GM19351 (cell line): ENCODE measurements around the gene RPTN.
A peak's percentile ranks its signal among the peaks of the same experiment; 100 is the strongest.
"Not testable (repeated sequence)": the region's sequence is repeated elsewhere in the genome, so short reads cannot be mapped to it uniquely, and the experiment has no call there.

Experiments
- ATAC-seq: cut with Tn5 transposase; IDR thresholded peaks from one replicate; pipeline ENCODE4 v1.9.1; 2021; ENCODE audit warnings: mild to moderate bottlenecking, moderate library complexity; ENCODE audit not compliant: unreplicated experiment

Gene RPTN

DNA sequence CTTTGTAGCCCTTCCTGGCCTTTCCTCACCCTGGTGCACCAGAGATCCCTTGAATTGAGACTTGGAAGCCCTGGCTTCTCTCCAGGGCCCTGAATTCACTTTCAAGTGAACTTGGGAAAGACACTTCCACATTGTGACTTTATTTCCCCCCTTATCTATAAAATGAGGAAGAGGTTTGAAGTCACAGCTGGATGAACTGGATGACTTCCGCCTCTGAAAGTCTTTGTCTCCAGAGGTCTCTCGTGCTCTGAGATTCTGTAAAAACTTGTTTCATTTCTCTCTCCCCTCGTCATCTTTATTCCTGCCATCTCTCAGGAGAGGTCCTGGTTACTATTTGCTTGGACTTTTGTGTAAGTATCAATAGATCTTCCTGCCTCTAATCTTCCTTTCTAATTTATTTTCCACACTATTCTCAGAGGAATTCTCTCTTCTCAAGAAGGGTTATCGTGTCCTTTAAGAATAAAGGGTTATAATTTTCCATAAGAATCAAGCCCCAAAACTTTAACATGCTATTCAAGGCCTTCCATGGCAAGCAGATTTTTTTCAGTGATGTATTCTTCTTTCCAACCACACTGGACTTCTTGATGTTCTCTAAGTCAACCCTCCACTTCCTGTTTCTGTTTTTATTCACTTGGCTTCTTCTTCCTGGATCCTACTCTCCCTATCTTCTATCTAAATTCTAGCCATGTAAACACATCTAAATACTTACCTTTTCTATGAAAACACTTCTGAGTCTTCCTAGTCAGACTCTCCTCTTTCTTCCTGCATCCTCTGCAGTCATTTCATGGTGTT is 6.5 kb upstream of the RPTN start:
- no peak for ATAC-seq

DNA sequence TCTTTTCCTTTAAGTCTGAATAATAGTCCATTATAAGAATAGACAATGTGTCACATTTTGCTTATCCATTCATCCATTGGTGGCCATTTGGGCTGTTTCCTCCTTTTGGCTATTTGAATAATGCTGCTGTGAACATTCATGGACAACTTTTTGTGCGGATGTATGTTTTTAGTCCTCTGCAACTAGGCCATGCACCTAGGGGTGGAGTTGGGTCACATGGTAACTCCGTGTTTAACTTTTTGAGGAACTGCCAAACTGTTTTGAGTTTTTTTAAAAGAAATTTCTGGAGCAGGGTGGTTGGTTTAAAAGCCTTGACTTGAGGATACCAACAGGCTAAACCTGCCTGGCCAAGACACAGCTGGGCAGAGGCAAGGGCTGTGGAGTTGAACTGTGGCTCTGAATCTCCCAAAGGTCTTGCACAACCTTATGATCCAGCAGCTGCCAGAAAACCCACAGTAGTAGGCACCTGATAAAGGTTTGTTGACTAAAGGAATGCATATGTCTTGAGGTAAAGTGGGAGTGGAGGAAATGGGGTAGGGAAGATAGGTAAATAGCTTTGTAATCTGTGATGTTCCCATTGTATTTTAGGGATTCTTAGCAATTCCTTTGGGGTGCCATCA is 5.6 kb upstream of the RPTN start:
- no peak for ATAC-seq

DNA sequence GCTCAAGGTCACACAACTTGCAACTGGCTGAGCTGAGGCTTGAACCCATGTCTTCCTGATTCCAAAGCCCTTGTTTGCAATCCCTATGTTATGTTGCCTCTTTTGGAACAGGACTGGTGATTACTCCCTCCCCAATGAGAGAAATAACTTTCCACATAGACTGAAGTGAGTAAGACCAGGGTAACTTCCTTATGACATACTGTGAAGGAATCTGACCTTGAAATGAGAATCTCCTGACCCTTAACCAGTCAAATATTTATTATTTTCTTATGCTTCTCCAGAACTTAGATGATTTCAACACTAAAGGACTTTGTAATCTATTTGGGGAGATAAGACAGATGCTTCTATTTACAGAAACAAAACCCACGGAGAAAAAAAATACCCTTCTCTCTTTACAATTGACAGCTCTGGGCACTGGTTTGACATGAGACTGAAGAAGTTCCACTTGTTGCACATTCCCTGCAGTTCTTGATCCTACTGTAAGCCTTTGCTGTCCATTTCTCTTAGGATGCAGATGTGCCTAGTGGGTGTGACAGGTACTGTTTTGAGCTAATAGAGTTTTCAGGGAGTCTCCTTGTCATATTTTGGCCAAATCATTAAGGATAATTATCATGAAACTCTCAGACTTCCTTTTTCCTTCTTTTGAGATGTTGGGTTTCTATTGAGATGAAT is 3.9 kb upstream of the RPTN start:
- ATAC-seq, result no peak

DNA sequence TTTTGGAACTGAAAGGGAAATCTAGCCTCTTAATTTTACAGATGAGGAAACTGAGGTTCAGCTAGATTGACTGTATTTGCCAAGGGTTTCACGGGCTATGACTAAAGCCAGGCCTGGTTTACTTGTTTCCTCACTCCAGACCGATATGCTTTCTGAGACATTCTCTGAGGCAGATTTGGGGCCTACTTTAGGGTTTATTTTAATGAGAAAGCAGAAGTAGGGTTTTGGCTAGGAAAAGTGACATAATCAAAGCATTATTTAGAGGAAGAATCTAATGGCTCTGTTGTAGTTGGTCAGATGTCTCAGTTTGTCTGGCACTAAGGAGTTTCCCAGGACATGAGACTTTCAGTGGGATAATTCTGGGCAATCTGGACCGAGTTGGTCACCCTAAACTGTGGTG is 1.5 kb upstream of the RPTN start:
- no peak for ATAC-seq

DNA sequence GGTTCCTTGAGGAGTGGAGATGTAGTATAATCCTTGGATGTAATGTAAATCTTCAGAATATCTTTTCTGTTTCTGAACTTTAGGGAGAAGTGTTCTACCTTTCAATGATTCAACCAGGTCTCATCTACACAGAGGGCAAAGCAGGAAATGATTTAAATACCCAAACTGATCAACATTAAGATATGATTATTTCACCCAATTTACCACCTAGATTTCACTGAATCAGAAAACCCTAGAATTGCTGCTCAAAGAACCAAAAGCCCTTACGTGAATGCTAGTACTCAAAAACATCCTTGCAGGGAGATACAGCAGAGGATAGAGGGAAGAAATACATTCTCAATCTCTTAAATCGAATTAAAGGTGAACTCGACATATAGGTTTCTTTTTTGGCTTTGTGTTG is 5.0 kb downstream of the RPTN start:
- no peak for ATAC-seq

DNA sequence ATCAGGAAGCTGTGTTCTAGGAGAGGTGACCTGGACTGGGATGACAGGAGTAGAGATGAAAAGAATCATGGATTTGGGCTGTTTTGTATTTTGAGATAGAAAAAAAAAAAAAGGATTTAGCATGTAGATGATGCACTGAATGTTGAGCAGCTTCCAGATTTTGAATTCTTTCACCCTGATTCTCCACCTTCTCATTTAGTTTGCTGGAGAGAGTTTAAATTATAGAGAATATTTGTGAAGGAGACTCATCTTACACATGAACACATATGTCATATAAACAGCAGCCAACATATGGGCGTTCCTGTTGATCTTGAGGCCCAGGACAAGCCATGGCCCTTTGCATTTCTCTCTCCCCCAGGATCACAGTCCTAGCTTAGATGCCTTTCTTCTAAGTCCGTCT is 7.4 kb downstream of the RPTN start:
- ATAC-seq, result no peak

DNA sequence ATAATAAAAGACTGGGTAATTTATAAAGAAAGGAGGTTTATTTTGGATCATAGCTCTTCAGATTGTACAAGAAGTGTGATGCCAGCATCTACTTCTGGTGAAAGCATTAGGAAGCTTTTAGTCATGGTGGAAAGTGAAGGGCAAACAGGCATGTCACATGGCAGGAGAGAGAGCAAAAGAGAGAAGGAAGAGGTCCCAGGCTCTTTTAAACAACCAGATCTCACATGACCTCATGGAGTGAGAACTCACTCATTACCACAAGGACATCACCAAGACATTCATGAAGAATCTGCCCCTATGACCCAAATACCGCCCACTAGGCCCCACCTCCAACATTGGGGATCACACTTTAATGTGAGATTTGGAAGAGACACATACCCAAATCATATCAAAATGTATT is 10.0 kb downstream of the RPTN start:
- ATAC-seq, result no peak

DNA sequence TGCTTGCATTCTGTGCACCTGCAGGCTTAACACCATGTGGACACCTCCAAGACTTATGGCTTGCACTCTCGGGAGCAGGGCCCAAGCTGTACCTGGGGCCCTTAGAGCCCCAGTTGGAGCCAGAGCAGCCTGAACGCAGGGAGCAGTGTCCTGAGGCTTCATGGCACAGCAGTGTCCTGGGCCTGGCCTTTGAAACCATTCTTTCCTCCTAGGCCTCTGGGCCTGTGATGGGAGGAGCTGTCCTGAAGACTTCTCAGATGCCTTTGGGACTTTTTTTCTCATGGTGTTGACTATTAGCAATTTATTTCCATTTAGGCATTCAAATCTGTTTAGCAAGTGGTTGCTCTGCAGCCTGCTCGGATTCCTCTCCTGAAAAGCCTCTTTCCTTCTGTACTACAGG is 11.0 kb downstream of the RPTN start:
- ATAC-seq, result no peak

DNA sequence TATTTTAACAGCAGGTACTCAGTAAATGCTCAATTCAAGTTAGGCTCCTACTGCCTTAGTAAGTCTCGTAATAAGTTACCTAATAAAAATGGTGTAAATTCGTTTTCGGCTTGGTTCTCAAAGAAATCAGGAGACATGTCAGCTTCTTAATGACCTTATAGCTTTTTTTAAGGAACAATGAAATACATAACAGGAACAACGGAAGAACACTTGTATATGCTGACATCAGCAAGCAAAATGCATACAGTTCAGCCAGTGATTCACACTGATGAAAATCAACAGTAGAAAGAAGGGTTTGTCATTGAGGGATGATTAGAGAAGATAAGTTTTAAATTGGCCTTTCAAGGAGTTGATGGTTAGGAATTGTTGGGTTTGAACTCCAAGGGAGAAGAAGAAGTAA is 13.3 kb downstream of the RPTN start:
- ATAC-seq, result no peak

DNA sequence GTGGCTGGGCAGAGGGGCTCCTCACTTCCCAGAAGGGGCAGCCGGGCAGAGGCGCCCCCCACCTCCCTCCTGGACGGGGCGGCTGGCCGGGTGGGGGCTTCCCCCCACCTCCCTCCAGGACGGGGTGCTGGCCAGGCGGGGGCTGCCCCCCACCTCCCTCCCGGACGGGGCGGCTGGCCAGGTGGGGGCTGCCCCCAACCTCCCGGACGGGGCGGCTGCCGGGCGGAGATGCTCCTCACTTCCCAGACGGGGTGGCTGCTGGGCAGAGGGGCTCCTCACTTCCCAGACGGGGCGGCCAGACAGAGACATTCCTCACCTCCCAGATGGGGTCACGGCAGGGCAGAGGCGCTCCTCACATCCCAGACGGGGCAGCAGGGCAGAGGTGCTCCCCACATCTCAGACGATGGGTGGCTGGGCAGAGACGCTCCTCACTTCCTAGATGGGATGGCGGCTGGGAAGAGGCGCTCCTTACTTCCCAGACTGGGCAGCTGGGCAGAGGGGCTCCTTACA is 14.3 kb downstream of the RPTN start:
- not testable (repeated sequence) for ATAC-seq

DNA sequence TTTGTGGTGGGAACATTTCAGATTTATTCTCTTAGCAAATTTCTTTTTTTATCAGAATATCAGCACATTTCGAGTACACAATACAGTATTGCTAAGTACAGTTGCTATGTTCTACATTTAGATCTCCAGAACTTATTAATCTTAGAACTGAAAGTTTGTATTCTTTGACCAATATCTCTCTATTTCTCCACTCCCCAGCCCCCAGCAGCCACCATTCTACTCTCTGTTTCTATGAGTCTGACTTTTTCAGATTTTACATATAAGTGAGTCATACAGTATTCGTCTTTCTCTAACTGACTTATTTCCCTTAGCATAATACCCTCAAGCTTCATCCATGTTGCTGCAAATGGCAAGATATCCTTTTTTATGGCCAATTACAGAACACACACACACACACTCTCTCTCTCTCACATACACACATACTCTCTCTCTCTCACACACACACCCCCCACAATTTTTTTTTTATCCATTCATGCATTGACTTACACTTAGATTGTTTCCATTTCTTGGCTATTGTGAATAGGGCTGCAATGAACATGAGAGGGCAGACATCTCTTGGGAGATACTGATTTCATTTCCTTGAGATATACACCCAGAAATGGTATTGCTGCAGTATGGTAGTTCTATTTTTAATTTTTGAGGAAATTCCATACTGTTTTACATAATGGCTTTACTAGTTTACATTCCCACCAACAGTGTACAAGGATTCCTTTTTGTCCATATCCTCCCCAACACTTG is 15.7 kb downstream of the RPTN start:
- ATAC-seq, result peak; percentile 77

DNA sequence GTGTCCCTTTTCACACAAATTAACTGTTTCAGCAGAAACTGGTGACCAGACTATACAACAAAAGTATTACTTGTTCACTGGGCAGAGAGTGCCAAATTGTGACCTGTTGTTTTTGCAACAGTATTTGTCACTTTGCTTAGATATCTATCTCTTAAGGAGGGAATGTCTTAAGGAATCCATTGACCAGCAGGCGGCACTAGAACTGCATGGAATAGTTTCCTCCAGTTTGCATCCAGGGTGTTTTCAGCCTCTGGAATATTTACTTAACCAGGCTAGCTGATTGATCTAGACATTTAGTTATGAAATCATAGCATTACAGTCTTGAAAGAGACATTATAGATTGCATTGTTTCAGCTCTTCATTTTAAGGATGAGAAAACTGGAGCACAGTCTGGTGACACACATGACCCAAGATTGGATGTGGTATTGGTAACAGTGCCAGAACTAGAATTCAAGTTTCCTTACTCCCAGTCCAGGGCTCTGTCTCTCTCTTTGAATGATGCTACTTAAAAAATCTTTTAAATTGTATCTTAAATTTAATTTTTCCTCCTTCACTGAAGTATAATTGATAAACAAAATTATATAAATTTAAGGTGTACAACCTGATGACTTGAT is 16.9 kb downstream of the RPTN start:
- ATAC-seq, result no peak

DNA sequence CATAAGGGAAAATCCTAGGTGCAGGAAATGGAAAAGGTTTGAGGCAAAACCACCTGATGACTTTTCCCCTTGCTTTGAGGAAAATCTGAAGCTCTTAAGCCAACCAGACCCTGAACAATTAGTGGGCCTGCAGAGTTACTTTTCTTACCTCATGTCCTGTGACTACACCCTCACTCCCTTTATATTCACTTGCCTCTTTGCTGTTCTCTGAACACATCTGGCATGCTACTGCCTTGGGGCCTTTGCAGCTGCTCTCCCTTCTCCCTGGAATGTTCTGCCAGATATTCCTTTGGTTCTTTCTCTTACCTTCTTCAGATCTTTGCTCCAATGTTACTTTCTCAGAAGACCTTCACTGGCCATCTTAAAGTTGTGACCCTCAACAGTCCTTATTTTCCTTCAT is 21.8 kb downstream of the RPTN start:
- ATAC-seq, result no peak

DNA sequence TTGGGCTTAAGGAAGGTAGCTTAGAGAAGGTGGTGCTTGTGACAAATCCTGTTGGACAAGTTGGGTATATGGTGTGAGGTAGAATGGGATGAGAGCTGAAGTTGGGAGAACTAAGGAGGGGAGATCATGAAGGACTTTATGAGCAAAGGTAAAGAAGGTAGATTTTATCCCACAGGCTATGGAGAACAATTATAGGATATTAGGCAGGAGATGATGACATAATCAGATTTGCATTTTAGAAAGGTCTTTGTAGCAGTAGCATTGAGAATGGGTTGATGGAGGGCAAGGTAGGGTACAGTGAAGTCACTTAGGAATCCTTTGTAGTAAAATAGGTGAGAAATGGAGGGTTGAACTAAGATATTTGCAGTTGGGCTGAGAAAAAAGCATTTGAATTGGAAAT is 28.8 kb downstream of the RPTN start:
- ATAC-seq, result no peak

DNA sequence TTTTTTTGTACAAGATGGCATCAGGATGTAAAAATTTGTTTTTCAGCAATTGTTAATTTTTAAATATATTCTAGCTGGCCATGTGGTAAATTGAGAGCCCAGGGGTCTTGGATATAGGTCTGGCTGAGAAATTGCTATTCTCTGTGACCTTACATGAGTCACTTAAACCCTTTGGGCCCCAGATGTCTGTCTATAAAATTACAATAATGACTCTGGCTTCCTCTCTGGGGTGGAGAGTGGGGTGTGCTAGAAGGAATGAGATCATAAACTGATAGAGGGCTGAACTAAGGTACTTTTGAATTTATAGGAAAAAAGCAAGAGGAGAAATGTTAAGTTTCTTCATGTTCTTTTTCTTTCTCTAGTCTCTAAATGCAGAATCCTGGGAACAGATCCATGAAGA is 31.4 kb downstream of the RPTN start:
- no peak for ATAC-seq

DNA sequence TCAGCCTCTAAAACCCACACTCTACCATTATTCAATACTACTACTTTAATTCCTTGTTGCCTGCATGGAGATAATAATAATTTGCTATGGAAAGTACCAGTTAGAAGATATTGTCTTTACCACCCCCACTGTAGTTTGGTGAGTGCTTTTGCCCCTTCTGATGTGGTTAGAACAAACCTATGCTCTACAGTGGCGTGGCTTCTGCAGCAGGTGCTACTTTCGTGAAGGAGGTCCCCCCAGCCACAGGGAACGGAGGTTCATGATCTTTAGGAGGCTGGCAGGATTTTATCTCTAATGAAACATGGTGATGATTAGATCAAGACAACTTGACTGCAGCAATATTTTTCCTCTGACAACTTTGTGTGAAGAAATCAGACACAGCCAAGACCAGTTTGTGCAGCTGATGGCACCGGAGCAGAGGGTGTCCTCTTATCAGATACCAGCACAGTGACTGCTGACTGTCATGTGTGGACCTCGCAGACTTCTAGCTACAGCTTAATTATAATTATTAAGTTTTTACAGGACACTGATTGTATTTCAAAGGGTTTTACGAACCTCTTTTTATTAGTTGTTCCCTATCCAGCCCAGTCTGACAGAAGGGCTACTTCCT is 33.1 kb downstream of the RPTN start:
- no peak for ATAC-seq

DNA sequence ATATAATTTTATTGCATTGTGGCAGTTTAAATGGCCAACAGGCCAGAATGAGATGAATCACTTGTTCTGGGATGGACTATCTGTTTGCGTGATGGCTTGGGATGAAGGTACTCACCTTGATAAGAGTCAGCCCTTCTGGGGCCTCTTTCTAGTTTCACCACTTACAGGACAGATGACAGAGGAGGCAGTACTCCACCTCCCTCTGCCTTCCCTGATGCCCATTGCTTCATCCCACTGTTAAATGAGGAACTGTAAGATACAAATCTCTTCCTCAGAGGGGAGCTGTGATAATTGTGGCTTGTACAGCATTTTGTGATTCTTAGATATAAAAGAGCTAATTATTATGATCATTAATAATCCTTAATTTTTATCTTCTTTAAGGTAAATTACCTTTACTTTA is 40.1 kb downstream of the RPTN start:
- no peak for ATAC-seq

DNA sequence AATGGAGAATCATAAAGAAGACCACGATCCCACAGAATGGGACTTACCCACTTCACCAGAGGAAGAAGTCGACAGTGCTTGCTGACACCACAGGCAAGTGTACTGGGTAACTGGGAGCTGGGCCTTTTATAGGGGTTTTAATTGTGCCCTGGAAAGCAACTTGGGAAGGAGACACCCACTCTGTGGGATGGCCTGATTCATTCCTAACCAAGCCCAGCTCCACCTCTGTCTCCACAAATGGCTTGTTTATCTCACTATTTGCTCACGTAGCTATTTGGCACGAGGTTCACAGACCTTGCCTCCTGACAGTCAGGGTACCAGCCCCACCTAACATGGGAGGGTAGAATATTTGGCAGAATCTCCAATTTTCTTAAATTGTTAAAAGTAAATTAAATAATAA is 43.7 kb downstream of the RPTN start, which contains the start of gene TCHH:
Gene TCHH (minus strand): TSS at position 101 of the 400 bp plus-strand sequence. CDS start 1,364 bp downstream, outside the sequence.
- no peak for ATAC-seq

DNA sequence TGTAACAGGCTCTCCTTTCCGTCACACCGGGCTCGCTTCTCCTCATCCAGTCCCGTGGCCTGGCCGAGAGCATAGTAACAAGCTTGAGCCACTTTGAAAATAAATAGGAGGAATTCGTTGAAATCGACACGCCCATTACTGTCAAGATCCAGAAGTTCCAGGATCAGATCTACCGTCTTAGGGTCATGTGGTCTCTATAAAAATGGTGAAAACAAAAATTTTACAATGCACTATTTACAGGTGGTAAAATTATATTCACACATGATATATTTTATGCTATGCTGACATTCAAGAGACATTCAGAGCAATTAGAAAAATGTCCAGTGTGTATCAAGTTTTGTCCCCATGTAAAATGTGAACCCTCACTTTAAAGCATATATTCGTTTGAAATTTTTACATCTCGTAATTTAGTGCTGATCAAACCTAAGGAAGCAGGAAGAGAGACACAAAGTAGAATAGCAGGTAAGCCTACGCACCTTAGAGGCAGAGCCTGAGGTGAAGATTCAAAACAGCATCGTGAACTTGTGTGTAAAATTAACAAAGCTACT is 46.1 kb downstream of the RPTN start:
- no peak for ATAC-seq
